Naive thymus-derived CD8-positive, alpha-beta T cell (primary cell): ENCODE results near the gene MFSD12. TPM values are rescaled to one million over a fixed set of nuclear protein-coding genes. Genes with fewer than 3 reads are reported as not detected.
A peak's percentile ranks its signal among the peaks of the same experiment; 100 is the strongest.

Experiments used
- ATAC-seq, 2 donors: fragments of 150-1000 bp; cut with Tn5 transposase in 1 of 2; sonication (Bioruptor Pico), chemical (Tn5 transposase) in 1 of 2; 1 replicate in 1 of 2; 2 replicates in 1 of 2; pipeline ENCODE4 v1.10.0; 2021; ENCODE audit warnings: mild to moderate bottlenecking in 2 of 2, moderate library complexity in 2 of 2
- POLR2A ChIA-PET: fragments of 350-600 bp; sonication (Branson Sonifier 250); formaldehyde crosslinking; loops from one replicate; lab custom pipeline; 2021; ENCODE audit warnings: antibody characterized with exemption; lab: Charles Lee
- DNase-seq, 10 donors: peaks; one replicate each; pipeline versions ENCODE4 v3.0.0 to v3.0.0-alpha.2; 2020 to 2022
- H3K27ac Mint-ChIP-seq, 10 donors: one replicate each; pipeline ENCODE4 v1.8.0; 2020 to 2022; ENCODE audit warnings: mild to moderate bottlenecking in 10 of 10, mixed read lengths in 10 of 10, moderate library complexity in 4 of 10, inconsistent platforms in 1 of 10
- H3K27me3 Mint-ChIP-seq, 5 donors: one replicate each; pipeline ENCODE4 v1.8.0; 2021 to 2022; ENCODE audit warnings: mixed read lengths in 5 of 5
- H3K36me3 Mint-ChIP-seq, 3 donors: one replicate each; pipeline ENCODE4 v1.8.0; 2020 to 2022; ENCODE audit warnings: mixed read lengths in 3 of 3, mild to moderate bottlenecking in 2 of 3, inconsistent platforms in 1 of 3
- H3K4me1 Mint-ChIP-seq, 4 donors: one replicate each; pipeline ENCODE4 v1.8.0; 2021 to 2022; ENCODE audit warnings: mixed read lengths in 4 of 4
- H3K4me3 Mint-ChIP-seq, 10 donors: one replicate each; pipeline ENCODE4 v1.8.0; 2020 to 2022; ENCODE audit warnings: mild to moderate bottlenecking in 10 of 10, mixed read lengths in 10 of 10, moderate library complexity in 6 of 10, inconsistent platforms in 1 of 10
- H3K9me3 Mint-ChIP-seq, 9 donors: one replicate each; pipeline ENCODE4 v1.8.0; 2020 to 2022; ENCODE audit warnings: mixed read lengths in 9 of 9, mild to moderate bottlenecking in 3 of 9, inconsistent platforms in 1 of 9, moderate library complexity in 1 of 9
- polyA plus RNA-seq, 3 donors: library from polyadenylated mRNA; unstranded; fragments of 300-500 nt; fragmentation: Illumina TruSeq; gene quantifications; one replicate each; pipeline ENCODE4 v1.2.3, GENCODE V29; 2021
- total RNA-seq, 8 experiments: library from RNA in 2 of 8; stranded (reverse) in 2 of 8; gene quantifications; one replicate each; pipeline ENCODE4 v1.2.3 and lab custom pipeline; 2021 to 2026

The MFSD12 gene
- total and polyA plus RNA-seq, 5 experiments from 2014 or later: 33.1 to 146 (median 59.6) TPM

DNA sequence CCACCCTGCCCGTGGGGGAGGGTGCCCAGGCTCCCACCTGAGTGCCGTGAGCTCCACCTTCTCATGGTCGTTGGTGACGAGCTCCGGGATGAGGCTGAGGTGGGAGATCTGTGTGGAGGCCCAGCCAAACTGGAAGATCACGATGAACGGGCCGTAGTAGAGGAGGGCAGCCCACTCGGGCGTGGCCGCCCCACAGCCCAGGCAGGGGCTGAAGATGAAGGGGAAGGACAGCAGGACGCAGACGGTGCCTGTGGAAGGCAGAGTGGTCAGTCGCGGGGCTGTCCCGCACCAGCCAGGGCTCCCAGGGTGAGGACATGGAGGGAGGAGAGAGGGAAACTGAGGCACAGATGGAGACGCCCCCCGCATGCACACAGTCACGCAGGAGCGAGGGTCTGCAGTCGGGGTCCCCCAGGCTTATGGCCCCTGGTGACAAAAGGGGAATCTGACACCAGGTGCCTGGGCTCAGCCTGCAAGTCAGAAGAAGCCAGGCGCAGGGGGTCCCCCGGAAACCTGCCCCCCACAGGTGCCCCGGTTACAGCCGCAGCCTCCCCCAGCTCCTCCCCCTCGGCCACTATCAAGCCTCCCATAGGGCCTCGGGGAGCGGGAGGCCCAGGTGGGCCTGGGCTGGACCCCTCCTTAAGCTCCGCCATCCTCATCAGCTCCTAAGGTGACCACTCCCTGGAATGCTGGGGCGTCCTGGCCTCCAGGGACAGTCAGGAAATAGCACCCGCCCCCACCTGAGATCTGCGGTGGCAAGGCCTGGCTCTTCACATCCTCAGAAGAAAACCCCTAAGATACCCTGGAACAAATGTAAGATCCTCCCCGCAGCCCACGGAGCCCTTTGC is 6.2 kb downstream of the MFSD12 start:
- Mint-ChIP-seq H3K9me3 (no peaks in the 10 kb centered on the region), H3K4me3 (peak overlapping the region in 6 of 10 donors; percentile 11 to 52 (median 20)), H3K36me3 (peaks cover 0 to 12% (median 0%) of the 10 kb centered on the region in 3 donors), H3K27me3 (no peaks in the 10 kb centered on the region), H3K27ac (peak overlapping the region in 9 of 10 donors; percentile 32 to 86 (median 76)), H3K4me1 (peaks cover 20 to 51% (median 39%) of the 10 kb centered on the region in 4 donors)
- no peak for ATAC-seq
- no peak for DNase-seq
- POLR2A ChIA-PET: interaction anchor here (1.0 kb wide), 2 partner anchors 50 to 51 kb away, joined by 3 to 6 read pairs; partner anchors contain the start of gene DOHH

DNA sequence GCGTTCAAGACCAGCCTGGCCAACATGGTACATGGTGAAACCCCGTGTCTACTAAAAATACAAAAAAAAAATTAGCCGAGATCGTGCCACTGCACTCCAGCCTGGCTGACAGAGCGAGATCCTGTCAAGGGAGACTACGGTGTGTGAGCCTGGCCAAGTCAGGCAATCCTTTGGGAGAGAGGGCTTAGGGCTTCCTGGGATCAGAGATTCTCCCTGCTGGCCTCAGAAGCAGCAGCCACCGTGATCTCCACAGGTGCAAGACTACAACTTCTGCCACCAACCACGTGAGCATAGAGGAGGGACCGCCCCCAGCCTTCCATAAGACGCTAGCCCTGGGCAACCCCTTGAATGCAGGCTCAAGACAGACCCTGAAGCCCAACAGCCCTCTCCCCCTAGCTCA is 7.6 kb downstream of the MFSD12 start:
- H3K27ac Mint-ChIP-seq: peak overlapping the region in 4 of 10 donors; percentile 41 to 52 (median 50)

DNA sequence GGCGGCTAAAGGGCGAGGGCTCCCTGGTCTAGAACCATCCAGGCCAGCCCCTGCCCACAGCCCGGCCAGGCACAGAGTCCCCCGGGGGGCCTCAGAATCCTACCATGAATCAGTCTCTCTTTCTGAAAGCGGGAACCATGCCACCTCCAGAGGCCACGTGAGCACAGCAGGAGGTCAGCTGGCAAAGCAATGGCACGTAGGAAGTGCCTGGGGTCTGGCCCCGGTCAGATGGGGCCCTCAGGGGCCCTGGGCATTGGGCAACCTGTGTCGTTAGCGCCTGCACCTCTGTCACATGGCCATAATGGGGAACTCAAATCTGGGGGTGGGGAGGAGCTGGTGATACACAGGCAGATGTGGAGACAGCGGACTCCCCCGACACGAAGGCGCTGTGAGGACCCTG is 8.8 kb downstream of the MFSD12 start:
- Mint-ChIP-seq H3K36me3 (peaks cover 0 to 24% (median 0%) of the 10 kb centered on the region in 3 donors), H3K9me3 (no peaks in the 10 kb centered on the region), H3K27me3 (no peaks in the 10 kb centered on the region), H3K4me3 (no peak overlapping the region), H3K4me1 (peaks cover 15 to 39% (median 30%) of the 10 kb centered on the region in 4 donors), H3K27ac (peak overlapping the region in 3 of 10 donors; percentile 31 to 74 (median 65))
- ATAC-seq: no peak
- POLR2A ChIA-PET: interaction anchor here (0.7 to 1.4 kb wide), 2 partner anchors 8 to 60 kb away, joined by 4 read pairs; partner anchors contain the start of gene MFSD12
- DNase-seq: no peak

More for the DNA sequence above, 7.6 kb downstream of the MFSD12 start:
- POLR2A ChIA-PET: no interaction called here
- DNase-seq (no peak), ATAC-seq (no peak)
- peaks cover 0 to 24% (median 0%) of the 10 kb centered on the region in 3 donors for H3K36me3 Mint-ChIP-seq
- H3K4me3 Mint-ChIP-seq: no peak overlapping the region
- no peaks in the 10 kb centered on the region for H3K27me3 Mint-ChIP-seq
- no peaks in the 10 kb centered on the region for H3K9me3 Mint-ChIP-seq
- H3K4me1 Mint-ChIP-seq: peaks cover 19 to 47% (median 37%) of the 10 kb centered on the region in 4 donors

DNA sequence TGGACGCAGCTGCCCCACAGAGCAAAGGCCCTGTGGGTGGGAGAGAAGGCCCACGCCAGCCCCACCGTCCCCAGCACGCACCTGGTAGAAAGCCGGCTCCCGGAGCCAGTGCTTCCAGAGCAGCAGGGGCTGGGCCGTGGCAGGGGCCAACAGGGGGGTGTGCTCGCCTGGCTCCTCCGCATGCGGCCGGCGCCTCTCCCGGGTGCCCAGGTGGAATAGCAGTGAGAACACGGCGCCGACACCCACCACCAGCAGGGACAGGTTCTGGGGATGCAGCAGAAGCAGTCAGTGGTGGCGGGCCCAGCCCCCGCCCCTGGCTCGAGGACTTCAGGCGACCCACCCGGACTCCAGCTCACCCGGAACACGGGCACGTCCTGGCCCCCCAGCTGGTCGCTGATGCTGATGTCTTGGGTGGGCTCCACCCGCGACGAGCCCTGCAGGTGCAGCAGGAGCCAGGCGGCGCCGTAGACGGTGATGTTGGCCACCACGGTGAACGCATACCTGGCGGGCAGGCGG is 9.6 kb downstream of the MFSD12 start:
- ATAC-seq: no peak
- Mint-ChIP-seq H3K4me1 (peaks cover 15 to 34% (median 28%) of the 10 kb centered on the region in 4 donors), H3K36me3 (peaks cover 0 to 24% (median 0%) of the 10 kb centered on the region in 3 donors), H3K4me3 (no peak overlapping the region), H3K9me3 (no peaks in the 10 kb centered on the region), H3K27ac (peak overlapping the region in 2 of 10 donors; percentile 61 to 67), H3K27me3 (no peaks in the 10 kb centered on the region)
- POLR2A ChIA-PET: interaction anchor here (1.4 kb wide), 1 partner anchor 61 kb away, joined by 4 read pairs; no protein-coding TSS in a partner anchor
- DNase-seq: peak in 1 of 10 donors; percentile 15

DNA sequence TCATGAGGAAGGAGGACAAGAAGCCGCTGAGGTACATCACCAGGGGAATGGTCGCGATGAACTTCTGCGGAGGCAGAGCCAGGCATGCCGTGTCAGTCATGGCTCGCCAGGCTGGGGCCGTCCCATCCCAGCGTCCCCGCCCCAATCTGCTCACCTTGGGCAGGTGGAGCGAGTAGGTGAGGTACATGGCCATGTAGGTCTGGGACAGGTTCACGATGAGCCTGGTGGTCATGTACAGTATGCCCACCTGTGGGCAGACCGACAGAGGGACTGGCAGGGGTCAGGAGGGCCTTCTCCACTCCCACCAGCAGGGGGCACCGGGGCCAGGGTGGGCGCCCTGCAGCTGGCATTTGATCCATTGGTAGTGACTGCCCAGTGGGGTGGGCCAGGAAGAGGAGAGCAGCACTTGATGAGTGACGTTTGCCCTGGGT is 10.1 kb downstream of the MFSD12 start:
- DNase-seq (peak in 1 of 10 donors; percentile 26), ATAC-seq (peak; percentile 13 to 33)
- Mint-ChIP-seq H3K27ac (peak overlapping the region in 4 of 10 donors; percentile 15 to 67 (median 40)), H3K36me3 (peaks cover 0 to 24% (median 0%) of the 10 kb centered on the region in 3 donors), H3K9me3 (no peaks in the 10 kb centered on the region), H3K27me3 (no peaks in the 10 kb centered on the region), H3K4me1 (peaks cover 15 to 28% (median 26%) of the 10 kb centered on the region in 4 donors), H3K4me3 (no peak overlapping the region)
- POLR2A ChIA-PET: no interaction called here

DNA sequence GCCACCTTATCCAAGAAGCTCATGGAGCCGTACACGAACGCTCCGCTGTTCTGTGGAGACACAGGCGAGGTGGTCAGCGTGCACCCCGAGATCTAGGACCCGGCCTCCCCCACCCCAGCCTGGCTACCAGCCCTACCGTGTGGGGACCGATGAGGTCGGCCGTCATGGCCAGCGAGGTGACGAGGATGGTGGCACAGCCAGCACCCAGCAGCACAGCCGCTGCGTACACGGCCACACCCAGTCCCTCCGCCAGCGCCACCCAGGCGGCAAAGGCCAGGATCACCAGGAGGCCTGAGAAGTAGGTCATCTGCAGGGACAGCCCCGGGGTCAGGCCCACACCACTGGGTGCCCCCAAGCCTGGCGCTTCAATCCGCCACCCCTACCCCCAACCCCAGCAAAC is 11.3 kb downstream of the MFSD12 start:
- H3K4me1 Mint-ChIP-seq: peaks cover 10 to 23% (median 20%) of the 10 kb centered on the region in 4 donors

DNA sequence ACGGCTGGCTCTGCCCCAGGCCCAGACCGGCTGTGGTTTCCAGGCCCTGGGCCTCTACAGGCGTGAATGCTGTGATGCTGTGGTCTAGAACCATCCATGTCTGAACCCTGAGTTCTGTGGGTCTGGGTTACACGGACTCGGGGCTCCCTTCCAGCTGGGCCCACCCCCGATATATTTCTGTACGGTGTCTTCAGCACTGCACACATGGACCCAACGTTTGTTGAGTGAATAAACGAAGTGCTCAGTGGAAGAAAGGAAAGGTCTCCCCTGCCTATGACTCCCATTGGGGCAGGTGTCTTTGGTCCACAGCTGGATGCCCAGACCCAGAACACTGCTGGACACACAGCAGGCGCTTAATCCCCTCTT is 11.7 kb downstream of the MFSD12 start:
- POLR2A ChIA-PET: interaction anchor here (0.5 to 2.9 kb wide), 7 partner anchors 10 to 242 kb away, joined by 3 to 30 read pairs (median 5); partner anchors contain the start of genes GIPC3, HMG20B and MFSD12
- DNase-seq (no peak), ATAC-seq (no peak)
- H3K27me3 Mint-ChIP-seq: no peaks in the 10 kb centered on the region
- H3K9me3 Mint-ChIP-seq: no peaks in the 10 kb centered on the region
- H3K36me3 Mint-ChIP-seq: peaks cover 0 to 21% (median 0%) of the 10 kb centered on the region in 3 donors
- H3K27ac Mint-ChIP-seq: peak overlapping the region in 5 of 10 donors; percentile 25 to 83 (median 76)
- no peak overlapping the region for H3K4me3 Mint-ChIP-seq
- H3K4me1 Mint-ChIP-seq: peaks cover 7 to 21% (median 15%) of the 10 kb centered on the region in 4 donors

More for the DNA sequence above, 11.3 kb downstream of the MFSD12 start:
- Mint-ChIP-seq H3K4me3 (no peak overlapping the region), H3K36me3 (peaks cover 0 to 24% (median 0%) of the 10 kb centered on the region in 3 donors), H3K9me3 (no peaks in the 10 kb centered on the region), H3K27ac (peak overlapping the region in 2 of 10 donors; percentile 33 to 76), H3K27me3 (no peaks in the 10 kb centered on the region)
- DNase-seq (no peak), ATAC-seq (no peak)
- POLR2A ChIA-PET: interaction anchor here (0.5 to 2.9 kb wide), 5 partner anchors 10 to 242 kb away, joined by 3 to 30 read pairs (median 5); partner anchors contain the start of genes GIPC3 and MFSD12

DNA sequence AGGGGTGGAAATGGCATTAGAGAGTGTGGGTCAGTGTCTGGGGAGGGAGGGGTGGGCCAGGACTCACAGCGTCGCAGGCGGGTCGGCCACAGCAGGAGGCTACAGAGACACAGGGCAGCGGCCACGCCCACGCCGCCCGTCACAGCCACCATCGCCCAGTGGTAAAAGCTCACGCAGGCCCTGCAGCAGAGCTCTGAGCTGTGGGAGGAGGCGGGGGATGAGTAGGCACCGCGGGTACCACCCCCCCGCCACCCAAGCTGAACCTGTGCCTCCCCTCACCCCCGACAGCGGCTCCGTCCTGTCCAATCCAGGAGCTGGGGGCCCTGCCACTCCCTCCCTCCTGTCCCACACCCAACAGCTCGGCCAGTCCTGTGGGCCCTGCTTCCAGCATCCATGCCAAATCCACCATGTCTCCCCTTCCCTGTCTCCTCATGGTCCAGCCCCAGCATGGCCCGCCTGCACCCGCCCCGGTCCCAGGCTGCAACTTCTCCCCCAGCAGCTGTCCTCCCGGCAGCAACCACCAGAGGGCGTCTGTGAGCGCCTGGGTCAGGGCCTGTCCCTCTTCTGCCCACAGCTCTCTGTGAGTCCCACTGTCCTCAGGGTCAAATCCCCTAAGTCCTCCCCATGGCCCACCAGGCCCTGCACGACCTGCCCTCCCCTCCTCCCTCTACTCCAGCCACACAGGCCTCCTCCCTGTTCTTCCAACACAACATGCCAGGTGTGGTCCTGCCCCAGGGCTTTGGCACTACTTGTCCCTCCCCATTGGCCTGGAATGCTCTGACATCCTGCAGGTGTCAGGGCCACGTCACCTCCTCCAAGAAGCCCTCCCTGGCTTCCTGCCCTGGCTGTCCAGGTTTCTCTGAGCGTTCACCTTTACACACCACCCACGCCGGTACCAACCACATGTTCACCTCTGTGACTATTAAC is 12.4 kb downstream of the MFSD12 start:
- peak; percentile 67 to 75 for ATAC-seq
- Mint-ChIP-seq H3K9me3 (no peaks in the 10 kb centered on the region), H3K27ac (peak overlapping the region; percentile 43 to 84 (median 77)), H3K27me3 (no peaks in the 10 kb centered on the region), H3K4me3 (no peak overlapping the region), H3K36me3 (peaks cover 0 to 21% (median 0%) of the 10 kb centered on the region in 3 donors), H3K4me1 (peaks cover 7 to 21% (median 15%) of the 10 kb centered on the region in 4 donors)
- DNase-seq: peak; percentile 52 to 87 (median 74)
- POLR2A ChIA-PET: interaction anchor here (0.5 to 2.9 kb wide), 7 partner anchors 11 to 241 kb away, joined by 3 to 30 read pairs (median 5); partner anchors contain the start of genes GIPC3, HMG20B and MFSD12

DNA sequence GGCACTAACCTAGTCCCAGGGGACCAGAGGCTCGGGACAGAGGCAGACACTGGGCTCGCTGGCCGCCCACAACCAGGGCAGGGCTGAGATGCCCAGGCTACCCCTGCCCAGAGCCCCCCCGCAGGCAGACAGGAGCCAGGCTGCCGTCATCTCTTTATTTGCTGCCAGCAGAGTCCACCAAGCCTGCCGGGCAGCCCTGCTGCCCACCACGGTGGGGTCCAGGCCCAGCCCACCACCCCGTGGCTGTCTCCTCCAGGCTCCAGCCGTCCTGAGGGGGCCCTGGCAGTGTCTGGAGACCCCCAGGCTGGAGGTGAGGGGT is 13.4 kb downstream of the MFSD12 start:
- peaks cover 0 to 20% (median 6%) of the 10 kb centered on the region in 3 donors for H3K36me3 Mint-ChIP-seq
- H3K9me3 Mint-ChIP-seq: peaks cover 0 to 3% (median 0%) of the 10 kb centered on the region in 9 donors
- DNase-seq (no peak), ATAC-seq (no peak)
- no peak overlapping the region for H3K27ac Mint-ChIP-seq
- no peak overlapping the region for H3K4me3 Mint-ChIP-seq
- peaks cover 7 to 16% (median 12%) of the 10 kb centered on the region in 4 donors for H3K4me1 Mint-ChIP-seq
- no peaks in the 10 kb centered on the region for H3K27me3 Mint-ChIP-seq
- POLR2A ChIA-PET: interaction anchor here (2.9 kb wide), 1 partner anchor 12 kb away, joined by 30 read pairs; the partner anchor contains the start of gene MFSD12

DNA sequence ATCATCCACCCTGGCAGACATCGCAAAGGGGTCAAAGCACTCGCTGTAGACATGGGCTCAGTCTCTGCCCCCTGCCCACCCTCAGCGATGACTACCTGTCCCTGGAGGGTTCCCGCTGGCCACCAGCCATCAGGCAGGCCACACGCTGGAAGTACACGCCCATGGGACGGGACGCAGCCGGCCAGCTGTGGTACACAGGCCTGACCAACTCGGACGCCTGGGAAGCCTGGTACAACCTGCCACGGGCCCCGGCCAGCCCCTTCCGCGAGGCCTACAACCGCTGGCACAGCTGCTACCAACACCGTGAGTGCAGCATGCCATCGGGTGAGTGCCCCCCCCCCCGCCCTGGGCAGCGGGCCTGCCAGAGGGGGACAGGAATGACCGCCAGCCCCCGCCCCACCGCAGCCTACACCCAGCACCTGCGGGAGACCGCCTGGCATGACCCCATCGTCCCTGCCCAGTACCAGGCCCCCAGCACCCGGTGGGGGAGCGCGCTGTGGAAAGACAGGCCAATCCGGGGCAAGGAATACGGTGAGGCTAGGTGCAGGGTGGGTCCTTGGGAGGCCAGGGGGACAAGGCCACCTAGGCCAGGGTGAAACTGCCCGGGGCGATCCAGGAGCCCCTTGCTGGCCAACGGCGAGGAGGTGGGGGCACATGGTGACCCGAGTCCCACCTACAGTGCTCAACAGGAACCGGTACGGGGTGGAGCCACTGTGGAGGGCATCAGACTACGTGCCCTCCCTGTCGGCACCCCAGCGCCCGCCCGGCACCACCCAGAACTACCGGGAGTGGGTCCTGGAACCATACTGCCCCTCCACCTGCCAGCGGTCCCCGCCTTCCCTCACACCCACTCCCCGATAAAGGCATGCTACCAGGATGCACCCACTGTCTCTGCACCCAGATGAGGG is 14.0 kb downstream of the MFSD12 start:
- Mint-ChIP-seq H3K27me3 (no peaks in the 10 kb centered on the region), H3K27ac (peak overlapping the region in 1 of 10 donors; percentile 80), H3K9me3 (peaks cover 0 to 3% (median 0%) of the 10 kb centered on the region in 9 donors), H3K4me3 (no peak overlapping the region), H3K36me3 (peaks cover 0 to 18% (median 6%) of the 10 kb centered on the region in 3 donors), H3K4me1 (peaks cover 7 to 12% (median 10%) of the 10 kb centered on the region in 4 donors)
- ATAC-seq (no peak), DNase-seq (no peak)
- POLR2A ChIA-PET: no interaction called here

DNA sequence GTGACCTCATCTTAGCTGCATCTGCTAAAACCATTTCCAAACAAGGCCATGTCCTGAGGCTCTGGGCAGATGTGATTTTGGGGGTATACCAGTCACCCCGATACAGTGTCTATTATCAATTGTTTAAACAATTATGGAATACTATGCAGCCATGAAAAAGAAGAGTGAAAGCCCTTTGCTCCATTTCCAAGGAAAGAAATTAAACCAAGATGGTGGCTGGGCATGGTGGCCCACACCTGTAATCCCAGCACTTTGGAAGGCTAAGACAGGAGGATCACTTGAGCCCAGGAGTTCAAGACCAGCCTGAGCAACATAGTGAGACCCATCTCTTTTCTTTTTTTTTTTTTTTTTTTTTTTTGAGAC is 17.6 kb downstream of the MFSD12 start:
- Mint-ChIP-seq H3K27me3 (no peaks in the 10 kb centered on the region), H3K27ac (peak overlapping the region in 1 of 10 donors; percentile 40), H3K9me3 (peaks cover 0 to 3% (median 0%) of the 10 kb centered on the region in 9 donors), H3K4me3 (no peak overlapping the region), H3K36me3 (peaks cover 0 to 21% (median 6%) of the 10 kb centered on the region in 3 donors), H3K4me1 (peaks cover 0 to 2% (median under 1%) of the 10 kb centered on the region in 4 donors)
- POLR2A ChIA-PET: interaction anchor here (1.4 kb wide), 2 partner anchors 12 to 17 kb away, joined by 3 to 6 read pairs; partner anchors contain the start of gene MFSD12
- DNase-seq (no peak), ATAC-seq (no peak)
